Measurements from ENCODE around the gene PAX4. TPM values are rescaled to one million over a fixed set of nuclear protein-coding genes. Genes with fewer than 3 reads are reported as not detected.

PAX4 gene
- total and polyA plus RNA-seq, 2 donors (not counting 1 experiment from before 2014, with no cell fraction given), result not detected

GRCh38 chr7:127652333-127653248 lies 34.6 kb upstream of the PAX4 start:
- Histone ChIP-seq H3K4me2 (ENCODE audit: extremely low read depth, insufficient read depth, low read length) (peak overlapping the region; percentile 95), H3K9ac (ENCODE audit: insufficient read depth, low read length) (peak overlapping the region; percentile 86), H4K20me1 (ENCODE audit: control insufficient read depth, extremely low read depth, insufficient read depth, low read length) (peaks cover 1% of the 10 kb centered on the region), H2AFZ (ENCODE audit: low read length) (peak overlapping the region; percentile 73), H3K79me2 (ENCODE audit: control insufficient read depth, insufficient read depth, low read length) (peaks cover 55% of the 10 kb centered on the region), H3K27me3 (ENCODE audit: control insufficient read depth, insufficient read depth, low read length) (no peaks in the 10 kb centered on the region), H3K4me3 (replicated peaks in 1 of 4; ENCODE audit: control extremely low read depth in 1 of 4, insufficient read depth in 1 of 4, low read depth in 3 of 4, low read length in 4 of 4) (peak overlapping the region; percentile 79 to 99 (median 91)), H3K36me3 (ENCODE audit: control insufficient read depth, insufficient read depth, low read length) (no peaks in the 10 kb centered on the region), H3K4me1 (ENCODE audit: control insufficient read depth, extremely low read depth, insufficient read depth, low read length) (no peaks in the 10 kb centered on the region), H3K9me3 (ENCODE audit: control insufficient read depth, insufficient read depth, low read depth, low read length) (no peaks in the 10 kb centered on the region), H3K27ac (ENCODE audit: insufficient read depth, low read length) (peak overlapping the region; percentile 94)
- TF ChIP-seq CTCF (conservative IDR thresholded peaks at IDR 0.05 in 1 of 2, IDR thresholded peaks at IDR 0.05 in 1 of 2; ENCODE audit: low read depth in 1 of 2, low read length in 2 of 2) (no peak), EZH2 (IDR thresholded peaks at IDR 0.05; ENCODE audit: low read length, missing control alignments) (no peak)
- DNase-seq (ENCODE audit: low read depth in 2 of 2), result peak; percentile 39 to 70

- no peaks in the 10 kb centered on the region for H3K4me1 ChIP-seq (ENCODE audit: control insufficient read depth, extremely low read depth, insufficient read depth, low read length)
- peaks cover 1% of the 10 kb centered on the region for H4K20me1 ChIP-seq (ENCODE audit: control insufficient read depth, extremely low read depth, insufficient read depth, low read length)
- peak; percentile 99 for DNase-seq (ENCODE audit: low read depth in 2 of 2)
- peak within 1 kb of the TSS; percentile 94 for H3K27ac ChIP-seq (ENCODE audit: insufficient read depth, low read length)
- H3K9ac ChIP-seq (ENCODE audit: insufficient read depth, low read length), result peak within 1 kb of the TSS; percentile 86
- H3K27me3 ChIP-seq (ENCODE audit: control insufficient read depth, insufficient read depth, low read length), result no peaks in the 10 kb centered on the region
- peak within 1 kb of the TSS; percentile 95 for H3K4me2 ChIP-seq (ENCODE audit: extremely low read depth, insufficient read depth, low read length)
- H3K9me3 ChIP-seq (ENCODE audit: control insufficient read depth, insufficient read depth, low read depth, low read length), result no peaks in the 10 kb centered on the region
- peak within 1 kb of the TSS; percentile 86 for H2AFZ ChIP-seq (ENCODE audit: low read length)
- H3K4me3 ChIP-seq (replicated peaks in 1 of 4; ENCODE audit: control extremely low read depth in 1 of 4, insufficient read depth in 1 of 4, low read depth in 3 of 4, low read length in 4 of 4), result peak within 1 kb of the TSS; percentile 81 to 99 (median 91)
- peaks cover 46% of the 10 kb centered on the region for H3K79me2 ChIP-seq (ENCODE audit: control insufficient read depth, insufficient read depth, low read length)
- H3K36me3 ChIP-seq (ENCODE audit: control insufficient read depth, insufficient read depth, low read length), result no peaks in the 10 kb centered on the region
- TF ChIP-seq CTCF (conservative IDR thresholded peaks at IDR 0.05 in 1 of 2, IDR thresholded peaks at IDR 0.05 in 1 of 2; ENCODE audit: low read depth in 1 of 2, low read length in 2 of 2) (no peak), EZH2 (IDR thresholded peaks at IDR 0.05; ENCODE audit: low read length, missing control alignments) (no peak)
Measured at GRCh38 chr7:127651556-127652332, 33.8 kb upstream of the PAX4 start, which contains the start of gene SND1. TSS of gene SND1 (plus strand) at chr7:127652194. CDS start at chr7:127652374, 180 bp downstream.

Measured in fibroblast of lung (primary cell).